IMR-90 (cell line): ENCODE results near the gene DYRK1A. TPM values are rescaled to one million over a fixed set of nuclear protein-coding genes. Genes with fewer than 3 reads are reported as not detected.

Source experiments
- ATAC-seq: fragments of 200-7000 bp; cut with Tn5 transposase; 2 replicates; pipeline ENCODE4 v1.9.1; 2020; ENCODE audit warnings: low read depth, mild to moderate bottlenecking, moderate library complexity
- BruUV-seq: library from RNA; stranded (reverse); fragments of 400-500 nt; replicated peaks from 2 replicates; lab custom pipeline; 2021; lab: Mats Ljungman, UMichigan
- CTCF ChIA-PET: fragments of 300-600 bp; formaldehyde crosslinking; extraction: SDS; loops from one replicate; lab custom pipeline; 2021; ENCODE audit warnings: antibody characterized with exemption; lab: Yijun Ruan, JAX
- POLR2A ChIA-PET: fragments of 300-600 bp; sonication (Branson Sonifier 250); formaldehyde crosslinking; loops from one replicate; lab custom pipeline; 2022; ENCODE audit warnings: antibody characterized with exemption; ENCODE audit not compliant: unreplicated experiment; lab: Charles Lee
- DNase-seq: peaks from one replicate; pipeline ENCODE4 v3.0.0; 2013
- H2AFZ ChIP-seq: replicated peaks from 2 replicates; pipeline ENCODE3; 2013; ENCODE audit warnings: low read length, mild to moderate bottlenecking; ENCODE audit not compliant: poor library complexity
- H2AK5ac ChIP-seq: 2 replicates; pipeline ENCODE4 v1.6.1; 2013; ENCODE audit warnings: low read depth, low read length, inconsistent platforms
- H2AK9ac ChIP-seq: replicated peaks from 2 replicates; pipeline ENCODE3; 2013; ENCODE audit warnings: mild to moderate bottlenecking, low read depth, low read length, moderate library complexity; ENCODE audit not compliant: poor library complexity
- H2BK120ac ChIP-seq: 2 replicates; pipeline ENCODE4 v1.6.1; 2013; ENCODE audit warnings: low read depth, low read length, inconsistent platforms
- H2BK15ac ChIP-seq: 3 replicates; pipeline ENCODE4 v1.6.1; 2013; ENCODE audit warnings: low read depth, low read length, inconsistent platforms
- H2BK20ac ChIP-seq: 2 replicates; pipeline ENCODE4 v1.6.1; 2013; ENCODE audit warnings: low read depth, mild to moderate bottlenecking, inconsistent platforms, low read length, moderate library complexity
- H2BK5ac ChIP-seq: 2 replicates; pipeline ENCODE4 v1.6.1; 2013; ENCODE audit warnings: mild to moderate bottlenecking, low read depth, low read length, inconsistent platforms; ENCODE audit not compliant: poor library complexity, severe bottlenecking
- H3K14ac ChIP-seq: replicated peaks from 2 replicates; pipeline ENCODE4 v1.6.1; 2013; ENCODE audit warnings: low read depth, low read length, inconsistent platforms
- H3K18ac ChIP-seq: 2 replicates; pipeline ENCODE4 v1.6.1; 2013; ENCODE audit warnings: low read depth, low read length, control low read depth
- H3K23ac ChIP-seq: 2 replicates; pipeline ENCODE4 v1.6.1; 2013; ENCODE audit warnings: low read depth, low read length, inconsistent platforms
- H3K27ac ChIP-seq: 2 replicates; pipeline ENCODE4 v1.5.1; 2013; ENCODE audit warnings: mild to moderate bottlenecking, control low read depth, low read length; ENCODE audit not compliant: insufficient read depth
- H3K27me3 ChIP-seq: 2 replicates; pipeline ENCODE4 v1.6.1; 2013; ENCODE audit warnings: low read length; ENCODE audit not compliant: control insufficient read depth, insufficient read depth
- H3K36me3 ChIP-seq: 2 replicates; pipeline ENCODE4 v1.6.1; 2013; ENCODE audit warnings: low read length, mixed read lengths; ENCODE audit not compliant: control insufficient read depth, insufficient read depth
- H3K4ac ChIP-seq: 2 replicates; pipeline ENCODE4 v1.6.1; 2013; ENCODE audit warnings: low read depth, low read length, inconsistent platforms
- H3K4me1 ChIP-seq: 2 replicates; pipeline ENCODE4 v1.6.1; 2013; ENCODE audit warnings: low read length, mixed read lengths; ENCODE audit not compliant: control insufficient read depth, insufficient read depth
- H3K4me2 ChIP-seq: 2 replicates; pipeline ENCODE4 v1.6.1; 2013; ENCODE audit warnings: low read depth, mild to moderate bottlenecking, control low read depth, low read length, moderate library complexity
- H3K4me3 ChIP-seq: 2 replicates; pipeline ENCODE4 v1.5.1; 2013; ENCODE audit warnings: low read depth, mild to moderate bottlenecking, control low read depth, low read length, moderate library complexity; ENCODE audit not compliant: insufficient read depth
- H3K56ac ChIP-seq: 2 replicates; pipeline ENCODE4 v1.6.1; 2013; ENCODE audit warnings: low read length, inconsistent platforms; ENCODE audit not compliant: insufficient read depth; ENCODE audit errors: extremely low read depth
- H3K79me1 ChIP-seq, 2 experiments: 2 replicates each; pipeline ENCODE4 v1.6.1; 2013; ENCODE audit warnings: low read length in 2 of 2, inconsistent platforms in 1 of 2, low read depth in 1 of 2
- H3K9ac ChIP-seq: 2 replicates; pipeline ENCODE4 v1.6.1; 2013; ENCODE audit warnings: low read depth, low read length, control low read depth
- H3K9me1 ChIP-seq: 2 replicates; pipeline ENCODE4 v1.6.1; 2013; ENCODE audit warnings: low read length, inconsistent platforms; ENCODE audit not compliant: insufficient read depth
- H3K9me3 ChIP-seq: 2 replicates; pipeline ENCODE4 v1.6.1; 2013; ENCODE audit warnings: low read length; ENCODE audit not compliant: control insufficient read depth, insufficient read depth
- H4K20me1 ChIP-seq: 2 replicates; pipeline ENCODE4 v1.6.1; 2013; ENCODE audit warnings: low read length, inconsistent platforms; ENCODE audit not compliant: insufficient read depth
- H4K5ac ChIP-seq: 2 replicates; pipeline ENCODE4 v1.6.1; 2013; ENCODE audit warnings: mild to moderate bottlenecking, low read depth, low read length, control low read depth
- H4K8ac ChIP-seq, 2 experiments: 2 replicates each; pipeline ENCODE4 v1.6.1; 2013; ENCODE audit warnings: low read depth in 2 of 2, low read length in 2 of 2, control low read depth in 1 of 2, inconsistent platforms in 1 of 2
- H4K91ac ChIP-seq: 2 replicates; pipeline ENCODE4 v1.6.1; 2013; ENCODE audit warnings: low read depth, low read length, inconsistent platforms; ENCODE audit not compliant: insufficient read depth
- CEBPB ChIP-seq: IDR thresholded peaks from 2 replicates; pipeline ENCODE4 v1.6.1; 2012; ENCODE audit warnings: low read depth, low read length, improper control_type of control experiment
- MAZ ChIP-seq: IDR thresholded peaks from 2 replicates; pipeline ENCODE4 v1.6.1; 2012; ENCODE audit warnings: low read depth, mild to moderate bottlenecking, low read length, improper control_type of control experiment, moderate library complexity, borderline replicate concordance
- WGBS, 2 experiments: methylation state at CpG; one replicate each; pipeline versions ENCODE4 v1.1.5 to v1.1.7; 2013; ENCODE audit warnings: missing lambda C conversion rate in 2 of 2; ENCODE audit not compliant: insufficient read length in 1 of 2; ENCODE audit errors: extremely low coverage in 2 of 2; 5-methylcytosine and 5-hydroxymethylcytosine counted together
- dilution Hi-C: fragments of 300-500 bp; cut with HindIII; formaldehyde crosslinking; loops from one replicate; pipeline ENCODE4 v1.14.3; 2018; ENCODE audit warnings: low sequenced_read_pairs; ENCODE audit not compliant: unreplicated experiment
- in situ Hi-C: fragments of 300-500 bp; cut with MboI; formaldehyde crosslinking; loops from 3 replicates; pipeline ENCODE4 v1.14.3; 2019; ENCODE audit warnings: low sequenced_read_pairs, inconsistent platforms, mixed read lengths
- intact Hi-C: fragments of 100-400 bp; cut with micrococcal nuclease; formaldehyde crosslinking; loops from 2 replicates; pipeline ENCODE4 v1.10.0; 2022
- polyA plus RNA-seq, 3 experiments: library from polyadenylated mRNA; depleted of rRNA; stranded (reverse); fragments of >200 nt; gene quantifications; 2 replicates each; pipeline ENCODE4 v1.2.3, GENCODE V29; 2012; ENCODE audit warnings: low replicate concordance in 1 of 3
- total RNA-seq: library from RNA; depleted of rRNA; stranded (reverse); fragments of >200 nt; gene quantifications from 2 replicates; pipeline ENCODE4 v1.2.3, GENCODE V29; 2012

The DYRK1A gene
- total and polyA plus RNA-seq, 2 of the 4 experiments (the other 2 are of a cell fraction) = 18.6 to 50.5 TPM

DNA sequence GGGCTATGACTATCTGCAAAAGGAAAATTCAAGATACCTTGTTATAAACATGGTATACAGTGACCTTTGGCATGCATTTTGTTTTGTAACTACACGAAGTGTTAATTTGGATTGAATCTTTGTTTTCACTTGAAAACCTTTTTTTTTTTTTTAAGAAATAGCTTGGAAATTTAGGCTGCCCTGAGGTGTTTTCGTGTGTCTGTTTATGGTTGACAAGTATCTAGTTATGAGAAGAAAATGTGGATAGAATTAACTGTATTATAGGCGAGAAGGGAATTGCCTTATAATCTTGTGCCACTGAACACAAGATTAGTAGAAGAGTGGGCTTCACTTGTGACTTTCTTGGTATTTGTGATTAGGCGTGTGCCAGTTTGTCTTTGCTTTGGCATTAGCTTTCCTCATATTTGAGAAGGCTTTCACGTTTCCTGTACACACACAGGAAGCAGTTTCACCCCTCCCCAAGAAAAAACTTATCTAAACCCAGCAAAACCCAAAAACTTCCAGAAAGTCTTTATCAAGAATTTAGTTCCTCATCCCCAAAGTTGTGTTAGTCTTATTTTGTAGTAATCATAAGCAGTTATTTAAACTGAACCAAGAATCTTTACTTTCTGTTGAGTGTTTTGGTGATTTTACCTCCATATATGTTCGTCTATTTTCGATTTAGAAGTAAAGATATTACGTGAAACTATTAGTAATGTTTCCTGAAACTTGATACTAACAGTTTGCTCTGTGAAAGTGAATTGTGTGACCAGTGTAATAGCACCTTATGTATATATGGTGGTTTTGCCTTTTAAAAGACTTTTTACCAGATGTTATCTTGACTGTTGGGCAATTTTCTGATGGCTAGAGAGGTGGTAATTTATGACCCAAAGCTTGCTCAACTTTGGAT is 3.8 kb downstream of the DYRK1A start:
- H4K20me1 ChIP-seq = peaks cover 65% of the 10 kb centered on the region
- POLR2A ChIA-PET = no interaction called here
- ATAC-seq = no peak
- peaks cover 0 to 28% of the 10 kb centered on the region in 2 experiments; a peak in 2 of 4 replicates for H3K79me1 ChIP-seq
- peak overlapping the region; percentile 8; the same call in 1 of the 2 replicates for H3K14ac ChIP-seq
- peak overlapping the region; percentile 1; the same call in 1 of the 2 replicates for H3K4ac ChIP-seq
- dilution Hi-C loops (no loop called here), in situ Hi-C loops (no loop called here), intact Hi-C loops (loop anchor here (5.0 kb wide), 1 partner anchor 42 kb away; no protein-coding TSS in a partner anchor)
- peak overlapping the region; percentile 47; the same call in 1 of the 2 replicates for H3K23ac ChIP-seq
- no TSS peak for BruUV-seq
- peak overlapping the region; percentile 45 for H3K4me3 ChIP-seq
- H3K9ac ChIP-seq = peak overlapping the region; percentile 30; the same call in 1 of the 2 replicates
- H3K4me2 ChIP-seq = peak overlapping the region; percentile 92
- 25% methylated on average over 2 of the region's 8 CpGs; no CpG with 5 or more reads in 1 of the 2 experiments for WGBS, 2 experiments
- peak overlapping the region; percentile 81 for H2BK5ac ChIP-seq
- H3K9me3 ChIP-seq = no peaks in the 10 kb centered on the region
- H2AK5ac ChIP-seq = no peak overlapping the region
- CTCF ChIA-PET = interaction anchor here (0.6 to 0.7 kb wide), 2 partner anchors 52 to 174 kb away, joined by 3 to 4 read pairs; no protein-coding TSS in a partner anchor
- no peak overlapping the region for H2AFZ ChIP-seq
- H3K36me3 ChIP-seq = no peaks in the 10 kb centered on the region
- peaks cover 13% of the 10 kb centered on the region for H3K9me1 ChIP-seq
- H2BK15ac ChIP-seq = peak overlapping the region; percentile 78; the same call in 1 of the 3 replicates
- H3K18ac ChIP-seq = peak overlapping the region; percentile 80; the same call in 1 of the 2 replicates
- H2BK120ac ChIP-seq = peak overlapping the region; percentile 22; the same call in 1 of the 2 replicates
- no peak overlapping the region for H2AK9ac ChIP-seq
- no peak overlapping the region for H3K56ac ChIP-seq
- TF ChIP-seq MAZ = no peak
- TF ChIP-seq CEBPB = peak; percentile 91
- no peak overlapping the region; a peak in 2 of 4 replicates for H4K8ac ChIP-seq
- H4K91ac ChIP-seq = no peak overlapping the region
- H2BK20ac ChIP-seq = no peak overlapping the region
- DNase-seq = peak; percentile 85
- peak overlapping the region; percentile 34; the same call in 1 of the 2 replicates for H4K5ac ChIP-seq
- H3K4me1 ChIP-seq = peaks cover 3% of the 10 kb centered on the region; the same call in 1 of the 2 replicates
- 0 out of 2 replicates have a peak overlapping the region, but pooled peaks have one; percentile 16 for H3K27ac ChIP-seq
- no peaks in the 10 kb centered on the region for H3K27me3 ChIP-seq
